Stomach (tissue), 9 donors: ENCODE data around the gene RPS19. TPM values are rescaled to one million over a fixed set of nuclear protein-coding genes. Genes with fewer than 3 reads are reported as not detected.
"Not testable (repeated sequence)": the region's sequence is repeated elsewhere in the genome, so short reads cannot be mapped to it uniquely, and the experiment has no call there.

Experiments used
- DNase-seq, 2 donors: peaks; one replicate each; pipeline versions ENCODE4 v3.0.0 to v3.0.0-alpha.2; 2013 to 2019
- H3K27ac ChIP-seq, 5 donors: fragments of 200-600 bp in 4 of 5; sonication (generic) in 4 of 5; one replicate each; pipeline ENCODE4 v1.5.1; 2013 to 2019; ENCODE audit warnings: mild to moderate bottlenecking in 1 of 5, moderate library complexity in 1 of 5
- H3K27me3 ChIP-seq, 3 donors: fragments of 200-600 bp; sonication (generic); one replicate each; pipeline ENCODE4 v1.5.1; 2017 to 2019; ENCODE audit warnings: mixed run types in 1 of 3
- H3K36me3 ChIP-seq, 4 donors: fragments of 200-600 bp; sonication (generic); 1 replicate in 3 of 4; 2 replicates in 1 of 4; pipeline ENCODE4 v1.5.1; 2016 to 2019
- H3K4me1 ChIP-seq, 4 donors: fragments of 200-600 bp; sonication (generic); one replicate each; pipeline ENCODE4 v1.5.1; 2016 to 2019
- H3K4me3 ChIP-seq, 4 donors: fragments of 200-600 bp; sonication (generic) in 3 of 4; one replicate each; pipeline ENCODE4 v1.5.1; 2016 to 2019; ENCODE audit warnings: mild to moderate bottlenecking in 1 of 4
- H3K9me3 ChIP-seq, 4 donors: fragments of 200-600 bp; sonication (generic); one replicate each; pipeline ENCODE4 v1.5.1; 2016 to 2019
- CTCF ChIP-seq, 7 experiments: fragments of 450-650 bp in 4 of 7; fragments of 200-600 bp in 3 of 7; sonication (generic) in 3 of 7; IDR thresholded peaks; one replicate each; pipeline ENCODE4 v1.5.1; 2016 to 2019; ENCODE audit warnings: antibody characterized with exemption in 7 of 7, control low read depth in 2 of 7, mild to moderate bottlenecking in 1 of 7
- EP300 ChIP-seq: sonication (generic); formaldehyde crosslinking; IDR thresholded peaks from one replicate; pipeline ENCODE4 v1.6.1; 2017; ENCODE audit warnings: antibody characterized with exemption
- POLR2A ChIP-seq, 4 donors: fragments of 450-650 bp; IDR thresholded peaks; one replicate each; pipeline ENCODE4 v1.6.1; 2016; ENCODE audit warnings: antibody characterized with exemption in 4 of 4, control low read depth in 2 of 4, mild to moderate bottlenecking in 1 of 4, moderate library complexity in 1 of 4
- POLR2AphosphoS5 ChIP-seq, 3 donors: sonication (generic); formaldehyde crosslinking; IDR thresholded peaks; one replicate each; pipeline ENCODE4 v1.6.1; 2016; ENCODE audit warnings: antibody characterized with exemption in 3 of 3
- WGBS, 5 donors: extraction: QIAGEN DNeasy Blood & Tissue Kit in 3 of 5; methylation state at CpG; one replicate each; pipeline versions ENCODE4 v1.1.5 to v1.1.7; 2013 to 2018; 5-methylcytosine and 5-hydroxymethylcytosine counted together
- intact Hi-C: fragments of 100-400 bp; cut with DNase I; formaldehyde crosslinking; loops from one replicate; pipeline ENCODE4 v1.15.1; 2023; ENCODE audit warnings: low total_unique reads
- polyA plus RNA-seq, 3 donors: library from polyadenylated mRNA; stranded (reverse); fragments of 200-250 nt; gene quantifications; one replicate each; pipeline ENCODE4 v1.2.3, GENCODE V29; 2013
- total RNA-seq, 5 donors: library from RNA; depleted of rRNA; stranded (reverse); fragments of >200 nt; gene quantifications; one replicate each; pipeline versions ENCODE4 v1.1.0 to v1.2.3, GENCODE V29; 2014 to 2016
- donor health status: healthy with polysubstance abuse.
- donor health status: Bipolar disorder and iron deficiency.
- donor health status: healthy.

The RPS19 gene
- total and polyA plus RNA-seq, 8 donors, result 394 to 4,242 (median 1,438) TPM

GRCh38 chr19:41912899-41913537 is 53.0 kb downstream of the RPS19 start:
- DNase-seq, result no peak
- no peak for TF ChIP-seq POLR2AphosphoS5 (IDR thresholded peaks at IDR 0.05)
- no peak for TF ChIP-seq EP300
- TF ChIP-seq POLR2A (IDR thresholded peaks at IDR 0.05), result no peak
- no peak for TF ChIP-seq CTCF (IDR thresholded peaks at IDR 0.05)
- H3K27ac ChIP-seq, result no peak overlapping the region
- peaks cover 0 to 9% (median under 1%) of the 10 kb centered on the region in 4 donors for H3K36me3 ChIP-seq
- 1 to 3% (median 2%) methylated on average over 30 to 51 of the region's 51 CpGs for WGBS, 5 donors
- no peak overlapping the region for H3K4me3 ChIP-seq
- no peaks in the 10 kb centered on the region for H3K9me3 ChIP-seq
- H3K27me3 ChIP-seq, result peaks cover 7 to 81% (median 66%) of the 10 kb centered on the region in 3 donors
- intact Hi-C loops, result no loop called here
- H3K4me1 ChIP-seq, result peaks cover 5 to 31% (median 23%) of the 10 kb centered on the region in 4 donors

GRCh38 chr19:41913538-41914423 is 53.7 kb downstream of the RPS19 start:
- peaks cover 7 to 89% (median 70%) of the 10 kb centered on the region in 3 donors for H3K27me3 ChIP-seq
- intact Hi-C loops, result no loop called here
- peaks cover 0 to 1% (median 0%) of the 10 kb centered on the region in 4 donors for H3K36me3 ChIP-seq
- no peak overlapping the region for H3K27ac ChIP-seq
- no peak overlapping the region for H3K4me3 ChIP-seq
- DNase-seq, result no peak
- TF ChIP-seq CTCF (IDR thresholded peaks at IDR 0.05) (no peak), EP300 (no peak), POLR2A (IDR thresholded peaks at IDR 0.05) (no peak)
- 6 to 9% (median 8%) methylated on average over 21 of the region's 21 CpGs for WGBS, 5 donors
- no peaks in the 10 kb centered on the region for H3K9me3 ChIP-seq
- H3K4me1 ChIP-seq, result peaks cover 5 to 31% (median 23%) of the 10 kb centered on the region in 4 donors

- H3K36me3 ChIP-seq, intact Hi-C loops, DNase-seq, H3K9me3 ChIP-seq, H3K27ac ChIP-seq, H3K4me3 ChIP-seq: not testable (repeated sequence)
- 3 to 18% (median 6%) methylated on average over 4 to 5 of the region's 5 CpGs for WGBS, 5 donors
- Histone ChIP-seq H3K4me1 (peaks cover 5 to 31% (median 23%) of the 10 kb centered on the region in 4 donors), H3K27me3 (peaks cover 7 to 95% (median 72%) of the 10 kb centered on the region in 3 donors)
Observed at GRCh38 chr19:41914424-41914834, 54.4 kb downstream of the RPS19 start.

- Histone ChIP-seq H3K36me3 (no peaks in the 10 kb centered on the region), H3K9me3 (no peaks in the 10 kb centered on the region), H3K27ac (no peak overlapping the region), H3K4me3 (no peak overlapping the region), H3K27me3 (peaks cover 7 to 98% (median 77%) of the 10 kb centered on the region in 3 donors), H3K4me1 (peaks cover 5 to 31% (median 23%) of the 10 kb centered on the region in 4 donors)
- 5 to 6% (median 5%) methylated on average over 36 to 38 of the region's 38 CpGs for WGBS, 5 donors
- intact Hi-C loops, result no loop called here
- no peak for DNase-seq
- TF ChIP-seq POLR2AphosphoS5 (IDR thresholded peaks at IDR 0.05), result no peak
- no peak for TF ChIP-seq CTCF (IDR thresholded peaks at IDR 0.05)
Observed at GRCh38 chr19:41915021-41915775, 55.1 kb downstream of the RPS19 start.
